Measurements from ENCODE around the gene JMJD1C. TPM values are rescaled to one million over a fixed set of nuclear protein-coding genes. Genes with fewer than 3 reads are reported as not detected.
A peak's percentile ranks its signal among the peaks of the same experiment; 100 is the strongest.
"Not testable (repeated sequence)": the region's sequence is repeated elsewhere in the genome, so short reads cannot be mapped to it uniquely, and the experiment has no call there.

Gene JMJD1C, protein sequence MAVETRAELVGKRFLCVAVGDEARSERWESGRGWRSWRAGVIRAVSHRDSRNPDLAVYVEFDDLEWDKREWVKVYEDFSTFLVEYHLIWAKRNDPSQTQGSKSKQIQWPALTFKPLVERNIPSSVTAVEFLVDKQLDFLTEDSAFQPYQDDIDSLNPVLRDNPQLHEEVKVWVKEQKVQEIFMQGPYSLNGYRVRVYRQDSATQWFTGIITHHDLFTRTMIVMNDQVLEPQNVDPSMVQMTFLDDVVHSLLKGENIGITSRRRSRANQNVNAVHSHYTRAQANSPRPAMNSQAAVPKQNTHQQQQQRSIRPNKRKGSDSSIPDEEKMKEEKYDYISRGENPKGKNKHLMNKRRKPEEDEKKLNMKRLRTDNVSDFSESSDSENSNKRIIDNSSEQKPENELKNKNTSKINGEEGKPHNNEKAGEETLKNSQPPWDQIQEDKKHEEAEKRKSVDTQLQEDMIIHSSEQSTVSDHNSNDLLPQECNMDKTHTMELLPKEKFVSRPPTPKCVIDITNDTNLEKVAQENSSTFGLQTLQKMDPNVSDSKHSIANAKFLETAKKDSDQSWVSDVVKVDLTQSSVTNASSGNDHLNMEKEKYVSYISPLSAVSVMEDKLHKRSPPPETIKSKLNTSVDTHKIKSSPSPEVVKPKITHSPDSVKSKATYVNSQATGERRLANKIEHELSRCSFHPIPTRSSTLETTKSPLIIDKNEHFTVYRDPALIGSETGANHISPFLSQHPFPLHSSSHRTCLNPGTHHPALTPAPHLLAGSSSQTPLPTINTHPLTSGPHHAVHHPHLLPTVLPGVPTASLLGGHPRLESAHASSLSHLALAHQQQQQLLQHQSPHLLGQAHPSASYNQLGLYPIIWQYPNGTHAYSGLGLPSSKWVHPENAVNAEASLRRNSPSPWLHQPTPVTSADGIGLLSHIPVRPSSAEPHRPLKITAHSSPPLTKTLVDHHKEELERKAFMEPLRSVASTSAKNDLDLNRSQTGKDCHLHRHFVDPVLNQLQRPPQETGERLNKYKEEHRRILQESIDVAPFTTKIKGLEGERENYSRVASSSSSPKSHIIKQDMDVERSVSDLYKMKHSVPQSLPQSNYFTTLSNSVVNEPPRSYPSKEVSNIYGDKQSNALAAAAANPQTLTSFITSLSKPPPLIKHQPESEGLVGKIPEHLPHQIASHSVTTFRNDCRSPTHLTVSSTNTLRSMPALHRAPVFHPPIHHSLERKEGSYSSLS (N-terminal part only)
- total RNA-seq, result 10 to 100 TPM; 41.5 to 42.5 TPM

DNA sequence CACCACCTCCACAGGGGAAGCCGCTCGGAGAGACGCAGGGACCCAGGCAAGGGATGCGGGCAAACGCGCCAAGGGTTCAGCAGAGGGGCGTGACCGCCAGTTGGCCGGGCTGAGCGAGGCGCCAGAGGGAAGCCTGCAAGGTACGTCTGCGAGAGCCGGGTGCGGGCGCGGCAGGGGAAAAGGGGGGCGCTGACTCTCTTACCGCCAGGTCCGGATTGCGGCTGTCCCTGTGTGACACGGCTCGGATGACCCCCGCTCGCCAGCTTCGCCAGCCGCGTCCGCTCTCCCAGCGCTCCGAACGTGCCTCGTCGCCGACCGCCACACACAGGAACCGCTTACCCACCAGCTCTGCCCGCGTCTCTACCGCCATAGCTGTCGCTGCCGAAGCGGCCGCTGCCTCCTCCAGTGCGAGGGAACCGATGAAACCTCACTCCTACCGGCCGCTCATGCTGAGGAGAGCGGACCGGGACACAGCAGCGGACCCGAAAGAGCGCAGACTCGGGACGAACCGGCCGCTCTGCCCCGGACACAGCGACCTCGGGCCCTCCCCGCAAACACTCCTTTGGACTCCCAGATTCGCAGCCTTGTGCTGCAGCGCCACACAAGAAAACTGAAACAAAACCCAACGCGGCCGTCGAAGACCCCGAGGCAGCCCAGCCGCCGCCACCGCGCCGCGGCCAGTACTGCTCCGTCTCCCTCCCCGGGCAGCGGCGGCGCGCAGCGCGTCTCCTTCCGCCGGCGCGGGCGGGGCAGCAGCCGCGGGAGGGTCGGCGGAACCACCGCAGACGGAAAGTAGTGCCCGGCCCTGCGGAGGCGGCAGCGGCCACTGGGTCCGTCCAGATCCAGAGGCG lies at the start of gene JMJD1C:
Gene JMJD1C, minus strand, starts transcription at position 685 of the 851 bp plus-strand sequence. Its CDS starts 315 bp downstream, at position 370.
- POLR2A ChIA-PET, result interaction anchor here (0.6 to 1.2 kb wide), 3 partner anchors 59 to 209 kb away, joined by 3 to 4 read pairs (median 3); no protein-coding TSS in a partner anchor
- Mint-ChIP-seq H3K27ac (peak within 1 kb of the TSS; percentile 72), H3K27me3 (no peaks in the 10 kb centered on the region), H3K4me1 (peaks cover 23% of the 10 kb centered on the region), H3K4me3 (peak within 1 kb of the TSS; percentile 94), H3K9me3 (ENCODE audit: low read depth) (no peaks in the 10 kb centered on the region), H3K36me3 (ENCODE audit: low read depth) (no peaks in the 10 kb centered on the region)
- DNase-seq (peak; percentile 76), ATAC-seq (peak; percentile 73)
- CTCF ChIA-PET, result interaction anchor here (1.0 to 1.8 kb wide), 6 partner anchors 11 to 299 kb away, joined by 3 to 7 read pairs (median 4); no protein-coding TSS in a partner anchor
- intact Hi-C loops (cut with DNase I, micrococcal nuclease), result loop anchor here (1.0 to 5.0 kb wide), 7 partner anchors 56 to 249 kb away; partner anchors contain the start of gene REEP3 (in 2 of the 2)

DNA sequence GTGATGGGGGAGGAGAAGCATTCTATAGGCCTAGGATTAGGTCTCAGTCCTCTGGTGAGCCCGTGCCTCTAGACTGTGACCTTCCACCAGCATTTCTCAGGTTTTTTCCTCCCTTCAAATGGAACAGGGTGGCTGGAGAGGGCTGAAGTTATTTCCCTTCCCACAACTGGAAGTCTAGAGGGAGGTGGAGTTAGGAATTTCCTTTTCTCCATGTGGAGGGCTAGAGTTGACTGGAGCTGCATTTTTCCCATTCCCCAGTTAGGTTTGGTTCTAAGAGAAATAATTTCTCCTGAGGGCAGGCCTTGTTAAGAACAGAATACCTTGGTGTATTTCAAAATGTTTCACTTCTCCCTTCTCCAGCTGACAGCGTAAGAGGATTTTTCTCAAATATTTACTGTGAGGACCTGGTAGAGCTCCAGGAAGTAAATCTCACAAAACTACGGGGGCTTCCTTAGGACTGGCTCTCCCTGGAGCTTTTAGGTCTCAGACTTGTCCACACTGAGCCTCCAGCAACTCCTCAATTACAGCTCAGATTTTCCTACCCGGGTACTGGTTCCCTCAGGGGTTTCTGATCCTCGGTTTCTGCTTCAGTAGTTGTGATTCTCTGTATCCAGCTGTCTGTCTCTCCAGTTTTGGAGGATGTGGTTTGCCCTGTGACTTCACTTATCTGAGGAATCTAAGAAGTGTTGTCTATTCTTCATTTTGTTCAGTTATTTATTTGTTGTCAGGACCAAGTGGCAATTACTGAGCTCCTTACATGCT lies 49.4 kb upstream of the JMJD1C start:
- Mint-ChIP-seq H3K9me3 (ENCODE audit: low read depth) (peaks cover 6% of the 10 kb centered on the region), H3K4me3 (peak overlapping the region; percentile 5), H3K36me3 (ENCODE audit: low read depth) (peaks cover 26% of the 10 kb centered on the region), H3K27ac (peak overlapping the region; percentile 77), H3K4me1 (peaks cover 73% of the 10 kb centered on the region), H3K27me3 (no peaks in the 10 kb centered on the region)
- peak; percentile 83 for ATAC-seq
- DNase-seq, result peak; percentile 37
- CTCF ChIA-PET, result interaction anchor here (0.7 to 1.5 kb wide), 5 partner anchors 13 to 247 kb away, joined by 3 to 4 read pairs (median 3); no protein-coding TSS in a partner anchor
- intact Hi-C loops (cut with DNase I, micrococcal nuclease), result no loop called here
- POLR2A ChIA-PET, result interaction anchor here (0.7 kb wide), 1 partner anchor 246 kb away, joined by 5 read pairs; no protein-coding TSS in a partner anchor

DNA sequence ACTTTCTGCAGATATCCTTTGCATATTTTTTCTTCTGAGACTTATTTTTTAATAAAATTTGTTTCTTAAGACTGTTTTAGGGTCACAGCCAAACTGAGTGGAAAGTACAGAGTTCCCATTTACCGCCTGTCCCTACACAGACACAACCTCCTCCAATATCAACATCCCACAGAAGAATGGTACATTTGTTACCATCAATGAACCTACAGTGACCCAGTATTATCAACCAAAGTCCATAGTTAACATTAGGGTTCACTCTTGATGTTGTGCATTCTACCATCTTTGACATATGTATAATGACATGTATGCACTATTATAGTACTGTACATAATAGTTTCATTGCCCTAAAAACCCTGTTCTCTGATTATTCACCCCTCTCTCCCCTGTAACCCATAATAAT lies 40.8 kb upstream of the JMJD1C start:
- Mint-ChIP-seq H3K36me3 (ENCODE audit: low read depth) (peaks cover 9% of the 10 kb centered on the region), H3K9me3 (ENCODE audit: low read depth) (no peaks in the 10 kb centered on the region), H3K4me3 (no peak overlapping the region), H3K4me1 (peaks cover 28% of the 10 kb centered on the region), H3K27ac (no peak overlapping the region), H3K27me3 (no peaks in the 10 kb centered on the region)
- intact Hi-C loops (cut with DNase I, micrococcal nuclease), result no loop called here
- DNase-seq, result no peak
- ChIA-PET CTCF (no interaction called here), POLR2A (no interaction called here)
- no peak for ATAC-seq

DNA sequence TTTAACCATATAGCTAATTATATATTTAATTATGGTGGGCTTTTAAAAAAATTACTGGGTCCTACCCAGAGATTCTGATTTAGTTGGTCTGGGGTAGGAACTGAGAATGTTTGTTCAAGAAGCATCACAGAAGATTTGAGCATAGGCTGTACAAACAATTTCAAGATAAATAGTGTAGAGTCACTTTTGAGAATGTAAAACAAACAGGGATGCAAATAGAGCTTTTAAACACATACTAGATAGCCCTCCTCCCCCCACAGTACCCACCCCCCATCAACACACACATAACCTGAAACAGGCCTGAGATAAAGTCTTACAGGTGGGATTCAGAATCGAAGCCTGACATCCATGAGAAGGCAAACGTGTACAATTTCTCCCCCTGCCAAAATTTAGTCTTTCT lies 39.8 kb upstream of the JMJD1C start:
- CTCF ChIA-PET, result interaction anchor here (0.6 to 1.4 kb wide), 3 partner anchors 232 to 339 kb away, joined by 3 to 5 read pairs (median 3); no protein-coding TSS in a partner anchor
- Mint-ChIP-seq H3K36me3 (ENCODE audit: low read depth) (peaks cover 9% of the 10 kb centered on the region), H3K9me3 (ENCODE audit: low read depth) (no peaks in the 10 kb centered on the region), H3K4me3 (no peak overlapping the region), H3K27ac (no peak overlapping the region), H3K27me3 (no peaks in the 10 kb centered on the region), H3K4me1 (peaks cover 23% of the 10 kb centered on the region)
- intact Hi-C loops (cut with DNase I, micrococcal nuclease), result no loop called here
- DNase-seq, result no peak
- POLR2A ChIA-PET, result interaction anchor here (0.5 to 0.6 kb wide), 2 partner anchors 221 to 246 kb away, joined by 3 read pairs; no protein-coding TSS in a partner anchor
- ATAC-seq, result no peak

DNA sequence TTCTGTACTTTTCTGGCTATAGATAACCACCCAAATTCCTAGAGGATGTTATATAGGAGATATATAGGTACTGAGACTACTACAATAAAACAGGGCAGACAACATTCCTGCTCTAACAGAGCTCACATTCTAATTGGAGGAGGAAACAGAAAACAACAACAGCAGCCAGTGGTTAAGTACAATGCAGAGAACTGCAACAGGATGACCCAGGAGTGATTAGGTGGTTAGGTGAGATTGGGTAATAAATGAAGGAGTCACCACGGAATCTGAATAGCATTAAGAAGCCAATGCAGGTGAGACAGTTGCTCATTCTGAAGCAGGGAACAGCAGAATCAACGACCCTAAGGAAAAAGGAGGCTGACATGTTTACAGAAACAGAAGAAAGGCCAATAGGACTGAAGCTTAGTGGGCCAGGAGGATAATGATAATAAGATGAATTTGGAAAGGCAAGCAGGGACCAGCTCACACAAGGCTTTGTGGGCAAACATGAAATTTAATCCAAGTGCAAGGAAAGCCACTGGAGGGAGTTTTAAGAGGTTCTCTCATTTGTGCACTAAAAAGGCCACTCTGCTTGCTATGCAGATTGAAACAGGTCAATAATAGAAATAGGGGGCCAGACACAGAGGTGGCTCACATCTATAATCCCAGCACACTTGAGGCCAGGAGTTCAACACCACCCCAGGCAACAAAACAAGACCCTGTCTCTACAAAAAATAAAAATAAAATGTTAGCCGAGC lies 38.5 kb upstream of the JMJD1C start:
- H3K27me3 Mint-ChIP-seq, result no peaks in the 10 kb centered on the region
- H3K4me1 Mint-ChIP-seq, result peaks cover 16% of the 10 kb centered on the region
- intact Hi-C loops (cut with DNase I, micrococcal nuclease), result no loop called here
- CTCF ChIA-PET, result interaction anchor here (0.6 to 1.5 kb wide), 3 partner anchors 12 to 337 kb away, joined by 3 to 5 read pairs (median 5); no protein-coding TSS in a partner anchor
- H3K9me3 Mint-ChIP-seq (ENCODE audit: low read depth), result no peaks in the 10 kb centered on the region
- H3K4me3 Mint-ChIP-seq, result no peak overlapping the region
- no peak overlapping the region for H3K27ac Mint-ChIP-seq
- DNase-seq, result no peak
- no peak for ATAC-seq
- POLR2A ChIA-PET, result no interaction called here
- H3K36me3 Mint-ChIP-seq (ENCODE audit: low read depth), result peaks cover 9% of the 10 kb centered on the region

DNA sequence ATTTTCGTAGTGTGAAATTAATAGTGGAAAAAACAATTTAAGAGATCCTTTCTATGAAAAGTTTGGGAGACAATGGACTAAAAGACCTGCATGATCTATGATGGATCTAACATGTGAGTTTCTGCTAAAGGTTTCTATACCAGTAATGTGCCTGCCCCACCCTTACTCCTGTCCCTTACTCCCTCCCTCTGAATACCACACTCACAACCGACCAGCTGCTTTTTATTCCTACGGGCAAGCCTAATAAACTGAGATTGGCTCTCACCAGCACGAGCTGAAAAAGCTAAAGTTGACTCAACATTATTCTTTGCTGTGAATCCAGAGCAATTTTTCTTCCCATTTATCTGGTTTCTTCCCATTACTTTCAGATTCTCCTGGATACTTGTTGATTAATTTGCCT lies 37.6 kb upstream of the JMJD1C start:
- Mint-ChIP-seq H3K4me3 (no peak overlapping the region), H3K27ac (no peak overlapping the region), H3K36me3 (ENCODE audit: low read depth) (peaks cover 9% of the 10 kb centered on the region), H3K27me3 (no peaks in the 10 kb centered on the region), H3K9me3 (ENCODE audit: low read depth) (no peaks in the 10 kb centered on the region), H3K4me1 (peaks cover 12% of the 10 kb centered on the region)
- no peak for DNase-seq
- POLR2A ChIA-PET, result no interaction called here
- ATAC-seq, result no peak
- CTCF ChIA-PET, result interaction anchor here (1.3 to 1.5 kb wide), 2 partner anchors 10 to 11 kb away, joined by 4 to 5 read pairs; no protein-coding TSS in a partner anchor
- intact Hi-C loops (cut with DNase I, micrococcal nuclease), result no loop called here

DNA sequence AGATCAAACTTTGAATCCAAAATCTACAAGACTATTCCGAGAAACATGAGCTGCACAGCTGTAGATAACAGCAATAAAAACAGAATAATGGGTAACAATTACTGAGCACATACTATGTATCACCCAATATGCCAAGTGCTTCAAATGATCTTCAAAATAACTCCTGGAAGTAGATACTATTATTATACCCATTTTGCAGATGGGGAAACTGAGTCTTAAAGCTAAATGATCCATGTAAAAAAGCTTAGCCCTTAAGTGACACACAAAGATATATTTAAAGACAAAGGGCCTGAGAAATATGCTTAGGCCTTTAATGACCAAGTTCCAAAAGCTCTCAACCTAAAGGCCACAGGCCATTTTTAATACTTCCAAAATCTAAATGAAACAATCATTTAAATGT lies 37.1 kb upstream of the JMJD1C start:
- ATAC-seq (no peak), DNase-seq (no peak)
- ChIA-PET POLR2A (no interaction called here), CTCF (interaction anchor here (1.3 to 1.5 kb wide), 2 partner anchors 9 to 10 kb away, joined by 4 to 5 read pairs; no protein-coding TSS in a partner anchor)
- Mint-ChIP-seq H3K36me3 (ENCODE audit: low read depth) (peaks cover 9% of the 10 kb centered on the region), H3K4me1 (peaks cover 12% of the 10 kb centered on the region), H3K27ac (no peak overlapping the region), H3K9me3 (ENCODE audit: low read depth) (no peaks in the 10 kb centered on the region), H3K4me3 (no peak overlapping the region), H3K27me3 (no peaks in the 10 kb centered on the region)
- intact Hi-C loops (cut with DNase I, micrococcal nuclease), result no loop called here

DNA sequence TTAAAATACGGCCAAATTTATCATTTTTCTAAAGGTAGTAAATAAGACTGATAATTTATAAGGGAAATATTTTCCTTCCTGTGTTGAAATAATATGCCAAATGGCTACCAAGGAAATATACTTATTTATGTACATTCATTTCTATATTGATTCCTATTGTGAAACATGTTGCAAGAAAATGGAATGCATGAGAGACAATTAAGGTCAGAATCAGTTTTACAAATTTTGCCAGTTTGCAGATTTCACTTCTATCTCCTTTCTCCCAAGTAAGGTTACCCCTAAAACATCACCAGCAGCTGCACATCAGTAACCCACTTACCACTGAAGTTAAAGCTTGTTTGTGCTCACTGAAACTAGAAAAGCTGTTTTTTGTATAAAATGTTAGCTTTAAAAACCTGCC lies 36.2 kb upstream of the JMJD1C start:
- Mint-ChIP-seq H3K4me1 (peaks cover 11% of the 10 kb centered on the region), H3K4me3 (no peak overlapping the region)
- ATAC-seq, result no peak

DNA sequence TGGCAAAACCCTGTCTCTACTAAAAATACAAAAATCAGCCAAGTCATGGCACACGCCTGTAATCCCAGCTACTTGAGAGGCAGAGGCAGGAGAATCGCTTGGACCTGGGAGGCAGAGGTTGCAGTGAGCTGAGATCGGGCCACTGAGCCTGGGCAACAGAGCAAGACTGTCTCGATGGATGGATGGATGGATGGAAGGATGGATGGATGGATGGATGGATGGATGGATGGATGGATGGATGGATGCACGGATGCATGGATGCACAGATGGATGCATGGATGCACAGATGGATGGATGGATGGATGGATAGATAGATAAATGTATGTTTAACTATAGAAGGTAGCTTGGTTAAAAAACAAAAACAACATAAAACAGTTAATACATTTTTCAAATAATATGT lies 34.8 kb upstream of the JMJD1C start:
- H3K9me3 Mint-ChIP-seq (ENCODE audit: low read depth); DNase-seq; intact Hi-C loops (cut with DNase I, micrococcal nuclease); H3K27me3 Mint-ChIP-seq; H3K27ac Mint-ChIP-seq; POLR2A ChIA-PET; ATAC-seq; H3K4me3 Mint-ChIP-seq: not testable (repeated sequence)
- CTCF ChIA-PET, result interaction anchor here (0.9 to 2.2 kb wide), 2 partner anchors 10 to 11 kb away, joined by 3 to 6 read pairs; no protein-coding TSS in a partner anchor
- H3K4me1 Mint-ChIP-seq, result peaks cover 14% of the 10 kb centered on the region
- H3K36me3 Mint-ChIP-seq (ENCODE audit: low read depth), result peaks cover 12% of the 10 kb centered on the region

More for the DNA sequence above, 36.2 kb upstream of the JMJD1C start:
- Mint-ChIP-seq H3K27me3 (no peaks in the 10 kb centered on the region), H3K36me3 (ENCODE audit: low read depth) (peaks cover 7% of the 10 kb centered on the region), H3K9me3 (ENCODE audit: low read depth) (no peaks in the 10 kb centered on the region), H3K27ac (no peak overlapping the region)
- intact Hi-C loops (cut with DNase I, micrococcal nuclease), result no loop called here
- no peak for DNase-seq
- ChIA-PET CTCF (interaction anchor here (0.6 to 1.3 kb wide), 4 partner anchors 8 to 776 kb away, joined by 3 to 4 read pairs (median 4); no protein-coding TSS in a partner anchor), POLR2A (no interaction called here)
